WTC11 (cell line): ENCODE measurements around the gene HAPLN3. TPM values are rescaled to one million over a fixed set of nuclear protein-coding genes. Genes with fewer than 3 reads are reported as not detected.

Experiments
- ATAC-seq: fragments of 200-7000 bp; cut with Tn5 transposase; 2 replicates; pipeline ENCODE4 v1.10.0; 2021; ENCODE audit warnings: mild to moderate bottlenecking, moderate library complexity
- CTCF ChIA-PET: fragments of 300-600 bp; sonication (Branson Sonifier 250); formaldehyde crosslinking; loops from one replicate; lab custom pipeline; 2021; ENCODE audit warnings: antibody characterized with exemption; lab: Charles Lee
- POLR2A ChIA-PET: fragments of 350-600 bp; sonication (Branson Sonifier 250); formaldehyde crosslinking; loops from one replicate; lab custom pipeline; 2021; ENCODE audit warnings: antibody characterized with exemption; lab: Charles Lee
- DNase-seq: peaks from one replicate; pipeline ENCODE4 v3.0.0; 2021; ENCODE audit warnings: low spot score
- H3K27ac Mint-ChIP-seq: 2 replicates; pipeline ENCODE4 v1.8.0; 2021; ENCODE audit warnings: mixed read lengths
- H3K27me3 Mint-ChIP-seq: 2 replicates; pipeline ENCODE4 v1.8.0; 2021; ENCODE audit warnings: low read depth, mild to moderate bottlenecking, moderate library complexity, mixed read lengths
- H3K36me3 Mint-ChIP-seq: 2 replicates; pipeline ENCODE4 v1.8.0; 2021; ENCODE audit warnings: mixed read lengths
- H3K4me1 Mint-ChIP-seq: 2 replicates; pipeline ENCODE4 v1.8.0; 2022; ENCODE audit warnings: mixed read lengths
- H3K4me3 Mint-ChIP-seq: 2 replicates; pipeline ENCODE4 v1.8.0; 2021; ENCODE audit warnings: mild to moderate bottlenecking, moderate library complexity, mixed read lengths
- H3K9me3 Mint-ChIP-seq: 2 replicates; pipeline ENCODE4 v1.8.0; 2021; ENCODE audit warnings: mixed read lengths
- ATF1 ChIP-seq: sonication (generic); formaldehyde crosslinking; IDR thresholded peaks from 2 replicates; pipeline ENCODE4 v1.8.1; 2023; ENCODE audit warnings: mild to moderate bottlenecking, moderate library complexity, missing genetic modification reagents
- ESRRA ChIP-seq: sonication (generic); formaldehyde crosslinking; IDR thresholded peaks from 2 replicates; pipeline ENCODE4 v1.8.1; 2022; ENCODE audit warnings: mild to moderate bottlenecking, missing genetic modification reagents, borderline replicate concordance
- GRHL2 ChIP-seq: fragments of 250-450 bp; sonication (Bioruptor Pico); IDR thresholded peaks from 2 replicates; pipeline ENCODE4 v1.8.0; 2022; ENCODE audit warnings: mild to moderate bottlenecking, moderate library complexity; ENCODE audit not compliant: insufficient replicate concordance, severe bottlenecking
- NFE2L1 ChIP-seq: sonication (generic); formaldehyde crosslinking; IDR thresholded peaks from 2 replicates; pipeline ENCODE4 v1.8.1; 2023; ENCODE audit warnings: missing genetic modification reagents
- NR1H2 ChIP-seq: sonication (generic); formaldehyde crosslinking; IDR thresholded peaks from 2 replicates; pipeline ENCODE4 v1.9.0; 2021; ENCODE audit warnings: mild to moderate bottlenecking, moderate library complexity, missing genetic modification reagents
- PRRX2 ChIP-seq: fragments of 250-450 bp; sonication (Bioruptor Pico); IDR thresholded peaks from 2 replicates; pipeline ENCODE4 v1.8.0; 2021; ENCODE audit warnings: mild to moderate bottlenecking
- SP1 ChIP-seq: sonication (generic); formaldehyde crosslinking; conservative IDR thresholded peaks from 2 replicates; pipeline ENCODE4 v1.8.1; 2022; ENCODE audit warnings: missing genetic modification reagents
- TP53 ChIP-seq: sonication (generic); formaldehyde crosslinking; IDR thresholded peaks from 2 replicates; pipeline ENCODE4 v1.8.1; 2023; ENCODE audit warnings: mild to moderate bottlenecking, missing genetic modification reagents
- ZBTB21 ChIP-seq: sonication (generic); formaldehyde crosslinking; IDR thresholded peaks from 2 replicates; pipeline ENCODE4 v1.8.1; 2023; ENCODE audit warnings: mild to moderate bottlenecking, missing genetic modification reagents, borderline replicate concordance
- ZNF121 ChIP-seq: sonication (generic); formaldehyde crosslinking; IDR thresholded peaks from 2 replicates; pipeline ENCODE4 v1.8.0; 2023; ENCODE audit warnings: missing genetic modification reagents
- ZNF416 ChIP-seq: fragments of 250-450 bp; sonication (Bioruptor Pico); IDR thresholded peaks from 2 replicates; pipeline ENCODE4 v1.9.0; 2021; ENCODE audit warnings: mild to moderate bottlenecking, inconsistent platforms
- total RNA-seq: library from RNA; stranded (reverse); gene quantifications from 3 replicates; pipeline ENCODE4 v1.2.3, GENCODE V29; 2021
- TF ChIP-seq, protein P1 (sequence below): fragments of 250-450 bp; sonication (Bioruptor Pico); IDR thresholded peaks from 2 replicates; pipeline ENCODE4 v1.9.0; 2021; ENCODE audit warnings: moderate library complexity, mild to moderate bottlenecking, inconsistent platforms, borderline replicate concordance
- TF ChIP-seq, protein P2 (sequence below): sonication (generic); formaldehyde crosslinking; IDR thresholded peaks from 2 replicates; pipeline ENCODE4 v1.8.1; 2023; ENCODE audit warnings: mild to moderate bottlenecking, missing genetic modification reagents
- TF ChIP-seq, protein P3 (sequence below): fragments of 250-450 bp; sonication (Bioruptor Pico); IDR thresholded peaks from 2 replicates; pipeline ENCODE4 v1.9.0; 2021; ENCODE audit warnings: mild to moderate bottlenecking, borderline replicate concordance
- TF ChIP-seq, protein P4 (sequence below): sonication (generic); formaldehyde crosslinking; IDR thresholded peaks from 2 replicates; pipeline ENCODE4 v1.8.1; 2022; ENCODE audit warnings: missing genetic modification reagents, borderline replicate concordance
- TF ChIP-seq, protein P5 (sequence below): sonication (generic); formaldehyde crosslinking; IDR thresholded peaks from 2 replicates; pipeline ENCODE4 v1.8.0; 2022; ENCODE audit warnings: mild to moderate bottlenecking, missing genetic modification reagents
- TF ChIP-seq, protein P6 (sequence below): sonication (generic); formaldehyde crosslinking; IDR thresholded peaks from 2 replicates; pipeline ENCODE4 v1.8.0; 2022; ENCODE audit warnings: mild to moderate bottlenecking, missing genetic modification reagents

The HAPLN3 gene
- total RNA-seq, 1 experiment from 2014 or later, result 50.6 TPM

DNA sequence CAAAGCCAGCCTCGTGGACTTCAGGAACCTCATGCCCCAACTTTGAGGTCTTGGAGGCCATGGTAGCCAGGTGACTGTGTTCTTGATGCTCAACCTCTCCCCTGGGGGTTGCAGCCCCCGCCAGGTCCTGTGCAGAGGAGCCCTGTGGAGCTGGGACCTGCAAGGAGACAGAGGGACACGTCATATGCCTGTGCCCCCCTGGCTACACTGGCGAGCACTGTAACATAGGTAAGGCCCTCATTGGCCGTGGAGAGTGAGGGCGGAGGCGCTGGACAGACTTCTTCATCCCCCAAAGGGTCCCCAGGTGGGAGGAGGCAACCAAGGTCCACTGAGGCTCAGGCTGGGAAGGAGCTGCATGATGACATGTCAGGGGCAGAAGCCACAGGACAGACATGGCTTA, 35.1 kb downstream of the HAPLN3 start:
- Mint-ChIP-seq H3K9me3 (peaks cover 7% of the 10 kb centered on the region), H3K4me3 (no peak overlapping the region), H3K4me1 (no peaks in the 10 kb centered on the region), H3K36me3 (no peaks in the 10 kb centered on the region), H3K27ac (no peak overlapping the region), H3K27me3 (peaks cover 10% of the 10 kb centered on the region)
- TF ChIP-seq NR1H2 (CRISPR knock-in tag) (no peak), ESRRA (no peak), TP53 (CRISPR knock-in tag) (no peak), SP1 (CRISPR knock-in tag) (no peak), PRRX2 (CRISPR knock-in tag) (no peak), GRHL2 (CRISPR knock-in tag) (no peak), ZNF416 (no peak), NFE2L1 (CRISPR knock-in tag) (no peak)
- TF ChIP-seq, protein P1, sequence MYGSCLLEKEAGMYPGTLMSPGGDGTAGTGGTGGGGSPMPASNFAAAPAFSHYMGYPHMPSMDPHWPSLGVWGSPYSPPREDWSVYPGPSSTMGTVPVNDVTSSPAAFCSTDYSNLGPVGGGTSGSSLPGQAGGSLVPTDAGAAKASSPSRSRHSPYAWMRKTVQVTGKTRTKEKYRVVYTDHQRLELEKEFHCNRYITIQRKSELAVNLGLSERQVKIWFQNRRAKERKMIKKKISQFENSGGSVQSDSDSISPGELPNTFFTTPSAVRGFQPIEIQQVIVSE (CRISPR knock-in tag), result no peak
- TF ChIP-seq, protein P2, sequence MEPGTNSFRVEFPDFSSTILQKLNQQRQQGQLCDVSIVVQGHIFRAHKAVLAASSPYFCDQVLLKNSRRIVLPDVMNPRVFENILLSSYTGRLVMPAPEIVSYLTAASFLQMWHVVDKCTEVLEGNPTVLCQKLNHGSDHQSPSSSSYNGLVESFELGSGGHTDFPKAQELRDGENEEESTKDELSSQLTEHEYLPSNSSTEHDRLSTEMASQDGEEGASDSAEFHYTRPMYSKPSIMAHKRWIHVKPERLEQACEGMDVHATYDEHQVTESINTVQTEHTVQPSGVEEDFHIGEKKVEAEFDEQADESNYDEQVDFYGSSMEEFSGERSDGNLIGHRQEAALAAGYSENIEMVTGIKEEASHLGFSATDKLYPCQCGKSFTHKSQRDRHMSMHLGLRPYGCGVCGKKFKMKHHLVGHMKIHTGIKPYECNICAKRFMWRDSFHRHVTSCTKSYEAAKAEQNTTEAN (CRISPR knock-in tag), result no peak
- TF ChIP-seq, protein P3, sequence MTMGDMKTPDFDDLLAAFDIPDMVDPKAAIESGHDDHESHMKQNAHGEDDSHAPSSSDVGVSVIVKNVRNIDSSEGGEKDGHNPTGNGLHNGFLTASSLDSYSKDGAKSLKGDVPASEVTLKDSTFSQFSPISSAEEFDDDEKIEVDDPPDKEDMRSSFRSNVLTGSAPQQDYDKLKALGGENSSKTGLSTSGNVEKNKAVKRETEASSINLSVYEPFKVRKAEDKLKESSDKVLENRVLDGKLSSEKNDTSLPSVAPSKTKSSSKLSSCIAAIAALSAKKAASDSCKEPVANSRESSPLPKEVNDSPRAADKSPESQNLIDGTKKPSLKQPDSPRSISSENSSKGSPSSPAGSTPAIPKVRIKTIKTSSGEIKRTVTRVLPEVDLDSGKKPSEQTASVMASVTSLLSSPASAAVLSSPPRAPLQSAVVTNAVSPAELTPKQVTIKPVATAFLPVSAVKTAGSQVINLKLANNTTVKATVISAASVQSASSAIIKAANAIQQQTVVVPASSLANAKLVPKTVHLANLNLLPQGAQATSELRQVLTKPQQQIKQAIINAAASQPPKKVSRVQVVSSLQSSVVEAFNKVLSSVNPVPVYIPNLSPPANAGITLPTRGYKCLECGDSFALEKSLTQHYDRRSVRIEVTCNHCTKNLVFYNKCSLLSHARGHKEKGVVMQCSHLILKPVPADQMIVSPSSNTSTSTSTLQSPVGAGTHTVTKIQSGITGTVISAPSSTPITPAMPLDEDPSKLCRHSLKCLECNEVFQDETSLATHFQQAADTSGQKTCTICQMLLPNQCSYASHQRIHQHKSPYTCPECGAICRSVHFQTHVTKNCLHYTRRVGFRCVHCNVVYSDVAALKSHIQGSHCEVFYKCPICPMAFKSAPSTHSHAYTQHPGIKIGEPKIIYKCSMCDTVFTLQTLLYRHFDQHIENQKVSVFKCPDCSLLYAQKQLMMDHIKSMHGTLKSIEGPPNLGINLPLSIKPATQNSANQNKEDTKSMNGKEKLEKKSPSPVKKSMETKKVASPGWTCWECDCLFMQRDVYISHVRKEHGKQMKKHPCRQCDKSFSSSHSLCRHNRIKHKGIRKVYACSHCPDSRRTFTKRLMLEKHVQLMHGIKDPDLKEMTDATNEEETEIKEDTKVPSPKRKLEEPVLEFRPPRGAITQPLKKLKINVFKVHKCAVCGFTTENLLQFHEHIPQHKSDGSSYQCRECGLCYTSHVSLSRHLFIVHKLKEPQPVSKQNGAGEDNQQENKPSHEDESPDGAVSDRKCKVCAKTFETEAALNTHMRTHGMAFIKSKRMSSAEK (CRISPR knock-in tag), result no peak
- TF ChIP-seq, protein P4, sequence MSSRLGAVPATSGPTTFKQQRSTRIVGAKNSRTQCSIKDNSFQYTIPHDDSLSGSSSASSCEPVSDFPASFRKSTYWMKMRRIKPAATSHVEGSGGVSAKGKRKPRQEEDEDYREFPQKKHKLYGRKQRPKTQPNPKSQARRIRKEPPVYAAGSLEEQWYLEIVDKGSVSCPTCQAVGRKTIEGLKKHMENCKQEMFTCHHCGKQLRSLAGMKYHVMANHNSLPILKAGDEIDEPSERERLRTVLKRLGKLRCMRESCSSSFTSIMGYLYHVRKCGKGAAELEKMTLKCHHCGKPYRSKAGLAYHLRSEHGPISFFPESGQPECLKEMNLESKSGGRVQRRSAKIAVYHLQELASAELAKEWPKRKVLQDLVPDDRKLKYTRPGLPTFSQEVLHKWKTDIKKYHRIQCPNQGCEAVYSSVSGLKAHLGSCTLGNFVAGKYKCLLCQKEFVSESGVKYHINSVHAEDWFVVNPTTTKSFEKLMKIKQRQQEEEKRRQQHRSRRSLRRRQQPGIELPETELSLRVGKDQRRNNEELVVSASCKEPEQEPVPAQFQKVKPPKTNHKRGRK (CRISPR knock-in tag), result no peak
- TF ChIP-seq, protein P5, sequence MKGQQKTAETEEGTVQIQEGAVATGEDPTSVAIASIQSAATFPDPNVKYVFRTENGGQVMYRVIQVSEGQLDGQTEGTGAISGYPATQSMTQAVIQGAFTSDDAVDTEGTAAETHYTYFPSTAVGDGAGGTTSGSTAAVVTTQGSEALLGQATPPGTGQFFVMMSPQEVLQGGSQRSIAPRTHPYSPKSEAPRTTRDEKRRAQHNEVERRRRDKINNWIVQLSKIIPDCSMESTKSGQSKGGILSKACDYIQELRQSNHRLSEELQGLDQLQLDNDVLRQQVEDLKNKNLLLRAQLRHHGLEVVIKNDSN (CRISPR knock-in tag), result no peak
- ATAC-seq (no peak), DNase-seq (no peak)
- ChIA-PET POLR2A (no interaction called here), CTCF (no interaction called here)

DNA sequence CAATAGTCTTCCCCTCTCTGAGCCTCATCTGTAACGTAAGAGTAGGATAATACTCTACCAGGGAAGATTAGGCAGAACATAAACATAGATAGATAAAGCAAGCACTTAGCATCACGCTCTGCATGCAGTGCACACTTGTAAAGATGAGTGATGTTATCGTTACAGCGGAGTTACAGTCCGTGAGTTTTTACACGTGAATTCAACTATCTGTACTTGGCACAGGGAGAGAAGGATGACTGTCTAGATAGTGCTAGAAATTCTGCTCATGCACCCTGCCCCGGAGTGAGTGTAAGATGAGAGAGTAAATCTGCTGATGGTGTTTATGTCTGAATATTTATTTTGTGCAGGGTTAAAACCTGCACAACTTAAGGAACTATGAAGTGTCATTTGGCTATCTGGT, 35.8 kb downstream of the HAPLN3 start:
- Mint-ChIP-seq H3K4me1 (no peaks in the 10 kb centered on the region), H3K4me3 (no peak overlapping the region), H3K27me3 (peaks cover 15% of the 10 kb centered on the region), H3K27ac (no peak overlapping the region), H3K36me3 (peaks cover 3% of the 10 kb centered on the region; the same call in 1 of the 2 replicates), H3K9me3 (peaks cover 14% of the 10 kb centered on the region)
- POLR2A ChIA-PET, result no interaction called here
- CTCF ChIA-PET, result interaction anchor here (0.6 to 0.9 kb wide), 2 partner anchors 11 to 1060 kb away, joined by 5 read pairs; no protein-coding TSS in a partner anchor
- no peak for ATAC-seq
- no peak for DNase-seq
- TF ChIP-seq, protein P6, sequence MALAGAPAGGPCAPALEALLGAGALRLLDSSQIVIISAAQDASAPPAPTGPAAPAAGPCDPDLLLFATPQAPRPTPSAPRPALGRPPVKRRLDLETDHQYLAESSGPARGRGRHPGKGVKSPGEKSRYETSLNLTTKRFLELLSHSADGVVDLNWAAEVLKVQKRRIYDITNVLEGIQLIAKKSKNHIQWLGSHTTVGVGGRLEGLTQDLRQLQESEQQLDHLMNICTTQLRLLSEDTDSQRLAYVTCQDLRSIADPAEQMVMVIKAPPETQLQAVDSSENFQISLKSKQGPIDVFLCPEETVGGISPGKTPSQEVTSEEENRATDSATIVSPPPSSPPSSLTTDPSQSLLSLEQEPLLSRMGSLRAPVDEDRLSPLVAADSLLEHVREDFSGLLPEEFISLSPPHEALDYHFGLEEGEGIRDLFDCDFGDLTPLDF (CRISPR knock-in tag), result no peak
- no peak for TF ChIP-seq ATF1 (CRISPR knock-in tag)
- no peak for TF ChIP-seq ZBTB21 (CRISPR knock-in tag)
- TF ChIP-seq GRHL2 (CRISPR knock-in tag), result no peak
- TF ChIP-seq, protein P1 (CRISPR knock-in tag), result no peak
- TF ChIP-seq ZNF121 (CRISPR knock-in tag), result no peak
